Activated CD4-positive, alpha-beta T cell treated with anti-CD3 and anti-CD28 coated beads, Interleukin-2, Interleukin-4, amounts not matched to agents 100 ng/mL and 50 ng/mL, durations not matched to agents 16 hours and 8 hours (primary cell): Measurements from ENCODE around the gene ZYX.
"Not testable (repeated sequence)": the region's sequence is repeated elsewhere in the genome, so short reads cannot be mapped to it uniquely, and the experiment has no call there.

Experiments used
- DNase-seq: peaks from one replicate; pipeline ENCODE4 v3.0.0-alpha.2; 2020; ENCODE audit warnings: low spot score

The ZYX gene

GRCh38 chr7:143418681-143419458 lies 37.7 kb downstream of the ZYX start:
- no peak for DNase-seq

- DNase-seq = no peak
Observed at GRCh38 chr7:143419880-143420279, 38.7 kb downstream of the ZYX start.

- not testable (repeated sequence) for DNase-seq
Observed at GRCh38 chr7:143420624-143421023, 39.5 kb downstream of the ZYX start.

GRCh38 chr7:143422033-143422432 lies 40.9 kb downstream of the ZYX start:
- no peak for DNase-seq

GRCh38 chr7:143424476-143424875 lies 43.3 kb downstream of the ZYX start:
- not testable (repeated sequence) for DNase-seq

GRCh38 chr7:143426479-143427142 lies 45.5 kb downstream of the ZYX start:
- no peak for DNase-seq

- DNase-seq = no peak
Observed at GRCh38 chr7:143429770-143430698, 48.9 kb downstream of the ZYX start.

- DNase-seq = no peak
Observed at GRCh38 chr7:143431109-143431508, 50.0 kb downstream of the ZYX start.

- no peak for DNase-seq
Observed at GRCh38 chr7:143433759-143434158, 52.6 kb downstream of the ZYX start.

- no peak for DNase-seq
Observed at GRCh38 chr7:143434660-143435059, 53.5 kb downstream of the ZYX start.

GRCh38 chr7:143435266-143435665 lies 54.1 kb downstream of the ZYX start:
- no peak for DNase-seq

- DNase-seq = no peak
Observed at GRCh38 chr7:143436325-143436946, 55.3 kb downstream of the ZYX start.

- no peak for DNase-seq
Observed at GRCh38 chr7:143437578-143437977, 56.4 kb downstream of the ZYX start.

- no peak for DNase-seq
Observed at GRCh38 chr7:143439866-143440265, 58.7 kb downstream of the ZYX start.
